Measurements from ENCODE around the gene GKN2. TPM values are rescaled to one million over a fixed set of nuclear protein-coding genes. Genes with fewer than 3 reads are reported as not detected.
"Not testable (repeated sequence)": the region's sequence is repeated elsewhere in the genome, so short reads cannot be mapped to it uniquely, and the experiment has no call there.

GKN2 gene
- total RNA-seq, 2 donors from 2014 or later = not detected

- Mint-ChIP-seq H3K27me3 (peaks cover 38% of the 10 kb centered on the region), H3K36me3 (ENCODE audit: low read depth) (no peaks in the 10 kb centered on the region), H3K27ac (no peak within 1 kb of the TSS), H3K4me3 (no peak within 1 kb of the TSS), H3K9me3 (no peaks in the 10 kb centered on the region), H3K4me1 (no peaks in the 10 kb centered on the region)
- no peak for ATAC-seq (replicated peaks)
Observed at GRCh38 chr2:68974251-68974650, 21.6 kb upstream of the GKN2 start, which contains the start of gene GKN1. Gene GKN1, plus strand, starts transcription at chr2:68974636. Its CDS starts 42 bp downstream, at chr2:68974678.

GRCh38 chr2:68971591-68972231 lies 19.0 kb upstream of the GKN2 start:
- no peak overlapping the region for H3K27ac Mint-ChIP-seq

DNA sequence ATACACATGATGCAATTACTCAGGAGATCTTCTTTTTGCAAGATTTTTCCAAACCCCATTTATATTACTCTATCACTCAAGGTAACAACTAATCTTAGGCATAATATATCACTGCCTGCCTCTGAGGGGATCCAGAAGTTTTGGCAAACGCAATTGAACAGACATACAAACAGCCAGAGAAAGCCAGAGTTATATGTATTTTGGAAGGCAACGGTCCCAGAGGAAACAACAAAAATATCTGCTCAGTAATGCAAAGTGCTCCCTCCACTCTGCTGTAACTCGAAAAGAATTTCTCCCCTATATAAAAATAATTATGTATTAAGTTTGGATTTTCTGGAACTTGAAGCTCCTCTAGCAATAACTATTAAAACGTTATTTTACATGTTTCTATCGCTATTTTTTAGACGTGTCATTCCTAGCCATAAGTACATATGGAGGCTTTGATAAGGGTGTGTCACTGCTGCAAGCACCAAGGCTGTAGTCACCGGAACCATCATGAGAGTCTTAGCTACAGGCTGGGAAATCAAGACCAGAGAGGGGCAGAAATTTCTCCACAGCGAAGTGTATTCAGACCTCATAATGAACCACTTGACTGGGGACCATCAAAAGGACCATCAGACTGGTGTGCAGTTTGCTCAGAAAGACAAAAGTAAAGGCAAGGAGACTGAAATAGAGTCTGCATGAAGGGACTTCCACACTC lies 18.0 kb upstream of the GKN2 start:
- Mint-ChIP-seq H3K4me1 (no peaks in the 10 kb centered on the region), H3K27me3 (peaks cover 25% of the 10 kb centered on the region), H3K9me3 (no peaks in the 10 kb centered on the region), H3K4me3 (no peak overlapping the region), H3K36me3 (ENCODE audit: low read depth) (no peaks in the 10 kb centered on the region), H3K27ac (no peak overlapping the region)
- ATAC-seq (replicated peaks) = no peak

More at GRCh38 chr2:68971591-68972231, 19.0 kb upstream of the GKN2 start:
- Mint-ChIP-seq H3K27me3 (peaks cover 25% of the 10 kb centered on the region), H3K4me1 (no peaks in the 10 kb centered on the region), H3K9me3 (no peaks in the 10 kb centered on the region), H3K4me3 (no peak overlapping the region), H3K36me3 (ENCODE audit: low read depth) (no peaks in the 10 kb centered on the region)
- ATAC-seq (replicated peaks) = peak; percentile 72

DNA sequence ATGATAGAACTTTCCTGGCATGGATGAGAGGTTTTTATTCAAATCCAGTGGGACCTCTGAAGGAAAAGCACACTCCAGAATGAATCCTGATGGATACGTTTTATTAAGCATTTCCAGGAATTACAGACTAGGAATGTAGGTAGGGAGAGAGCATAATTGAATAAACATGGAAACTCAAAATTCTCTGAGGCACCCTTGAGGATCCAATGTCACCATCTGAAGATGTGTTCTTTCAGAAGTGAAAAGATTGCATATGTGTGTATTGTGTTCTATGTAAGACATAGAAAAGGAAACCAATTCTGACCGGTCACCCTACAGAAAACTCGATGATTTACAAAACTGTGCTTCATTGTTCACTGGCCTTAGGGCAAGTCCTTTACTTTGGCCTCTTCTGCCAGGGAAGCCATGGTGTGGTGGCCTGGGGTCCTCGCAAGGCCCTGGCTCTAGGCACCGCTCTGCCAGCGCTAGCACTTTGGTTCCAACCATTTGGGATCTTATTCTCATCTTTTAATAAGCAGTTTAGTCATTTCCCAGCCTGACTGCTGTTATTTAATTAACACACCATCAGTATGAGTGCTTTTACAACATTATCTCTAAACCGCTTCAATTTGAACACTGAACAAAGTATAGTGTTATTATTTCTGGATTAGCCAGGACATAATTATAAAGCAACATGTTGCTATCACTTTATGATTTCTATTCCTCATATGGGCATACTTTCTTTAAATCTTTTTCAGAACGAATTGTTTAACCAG lies 17.2 kb upstream of the GKN2 start:
- H3K36me3 Mint-ChIP-seq (ENCODE audit: low read depth) = no peaks in the 10 kb centered on the region
- no peaks in the 10 kb centered on the region for H3K9me3 Mint-ChIP-seq
- no peak overlapping the region for H3K4me3 Mint-ChIP-seq
- no peak for ATAC-seq (replicated peaks)
- H3K4me1 Mint-ChIP-seq = no peaks in the 10 kb centered on the region
- H3K27ac Mint-ChIP-seq = no peak overlapping the region
- H3K27me3 Mint-ChIP-seq = peaks cover 20% of the 10 kb centered on the region

DNA sequence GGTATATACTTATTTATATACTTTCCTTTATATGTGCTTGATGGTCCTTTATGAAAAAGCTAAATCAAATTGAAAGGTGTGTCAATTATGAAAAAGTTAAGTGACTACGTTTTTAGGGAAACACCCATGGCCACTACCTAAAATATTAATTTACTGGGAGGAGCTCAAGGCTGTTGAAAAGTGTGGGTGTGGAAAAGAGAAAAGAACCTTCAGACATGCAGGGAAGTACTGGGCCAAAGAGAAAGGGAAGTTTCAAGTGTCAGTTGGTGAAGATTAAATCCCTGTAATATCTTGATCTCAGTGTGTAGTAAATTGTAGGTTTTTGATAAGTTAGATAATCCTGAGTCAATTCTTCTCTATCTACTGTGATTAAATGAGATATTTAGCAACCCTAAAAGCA lies 15.5 kb upstream of the GKN2 start:
- Mint-ChIP-seq H3K9me3 (no peaks in the 10 kb centered on the region), H3K27me3 (peaks cover 20% of the 10 kb centered on the region), H3K4me1 (no peaks in the 10 kb centered on the region), H3K36me3 (ENCODE audit: low read depth) (no peaks in the 10 kb centered on the region), H3K27ac (no peak overlapping the region), H3K4me3 (no peak overlapping the region)
- ATAC-seq (replicated peaks) = no peak

GRCh38 chr2:68964282-68964681 lies 11.6 kb upstream of the GKN2 start:
- Mint-ChIP-seq H3K36me3 (ENCODE audit: low read depth) (no peaks in the 10 kb centered on the region), H3K4me1 (no peaks in the 10 kb centered on the region), H3K4me3 (no peak overlapping the region), H3K27ac (no peak overlapping the region), H3K9me3 (no peaks in the 10 kb centered on the region), H3K27me3 (peaks cover 23% of the 10 kb centered on the region)
- no peak for ATAC-seq (replicated peaks)

DNA sequence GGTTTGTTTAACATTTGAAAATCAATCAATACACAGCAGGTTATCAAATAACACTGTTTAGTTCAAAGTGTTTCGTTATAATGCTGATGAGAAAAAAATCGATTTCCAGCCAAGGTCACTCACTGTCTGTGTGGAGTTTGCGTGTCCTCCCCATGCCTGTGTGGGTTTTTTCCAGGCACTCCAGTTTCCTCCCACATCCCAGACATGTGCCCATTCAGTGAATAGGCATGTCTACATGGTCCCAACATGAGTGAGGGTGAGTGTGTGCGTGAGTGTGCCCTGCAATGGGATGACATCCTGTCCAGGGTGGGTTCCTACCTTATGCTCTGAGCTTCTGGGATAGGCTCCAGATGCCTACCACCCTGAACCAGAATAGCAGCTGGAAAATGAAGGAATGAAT lies 8.7 kb upstream of the GKN2 start:
- no peaks in the 10 kb centered on the region for H3K4me1 Mint-ChIP-seq
- no peak overlapping the region for H3K4me3 Mint-ChIP-seq
- no peak for ATAC-seq (replicated peaks)
- H3K9me3 Mint-ChIP-seq = no peaks in the 10 kb centered on the region
- H3K27me3 Mint-ChIP-seq = peaks cover 24% of the 10 kb centered on the region
- H3K36me3 Mint-ChIP-seq (ENCODE audit: low read depth) = no peaks in the 10 kb centered on the region
- H3K27ac Mint-ChIP-seq = no peak overlapping the region

GRCh38 chr2:68959001-68959400 lies 6.3 kb upstream of the GKN2 start:
- H3K4me1 Mint-ChIP-seq = no peaks in the 10 kb centered on the region
- H3K27me3 Mint-ChIP-seq = peaks cover 25% of the 10 kb centered on the region
- no peak overlapping the region for H3K4me3 Mint-ChIP-seq
- H3K9me3 Mint-ChIP-seq = no peaks in the 10 kb centered on the region
- no peak for ATAC-seq (replicated peaks)
- H3K27ac Mint-ChIP-seq = no peak overlapping the region
- H3K36me3 Mint-ChIP-seq (ENCODE audit: low read depth) = no peaks in the 10 kb centered on the region

DNA sequence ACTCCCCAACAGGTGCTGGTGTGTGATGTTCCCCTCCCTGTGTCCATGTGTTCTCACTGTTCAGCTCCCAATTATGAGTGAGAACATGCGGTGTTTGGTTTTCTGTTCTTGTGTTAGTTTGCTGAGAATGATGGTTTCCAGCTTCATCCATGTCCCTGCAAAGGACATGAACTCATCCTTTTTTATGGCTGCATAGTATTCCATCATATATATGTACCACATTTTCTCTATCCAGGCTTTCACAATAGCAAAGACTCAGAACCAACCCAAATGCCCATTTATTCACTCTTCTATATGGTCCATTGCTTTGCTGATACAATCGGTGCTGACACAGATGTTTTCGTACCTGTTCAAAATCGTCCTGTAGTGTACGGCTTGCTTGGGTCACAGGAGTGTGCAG lies 2.7 kb upstream of the GKN2 start:
- H3K4me1 Mint-ChIP-seq; ATAC-seq (replicated peaks); H3K36me3 Mint-ChIP-seq (ENCODE audit: low read depth); H3K9me3 Mint-ChIP-seq; H3K4me3 Mint-ChIP-seq; H3K27ac Mint-ChIP-seq: not testable (repeated sequence)
- H3K27me3 Mint-ChIP-seq = peaks cover 18% of the 10 kb centered on the region

GRCh38 chr2:68951899-68952298 lies 794 bp downstream of the GKN2 start:
- ATAC-seq (replicated peaks) = no peak
- Mint-ChIP-seq H3K9me3 (no peaks in the 10 kb centered on the region), H3K36me3 (ENCODE audit: low read depth) (no peaks in the 10 kb centered on the region), H3K27me3 (peaks cover 24% of the 10 kb centered on the region), H3K27ac (no peak overlapping the region), H3K4me3 (no peak overlapping the region), H3K4me1 (no peaks in the 10 kb centered on the region)

DNA sequence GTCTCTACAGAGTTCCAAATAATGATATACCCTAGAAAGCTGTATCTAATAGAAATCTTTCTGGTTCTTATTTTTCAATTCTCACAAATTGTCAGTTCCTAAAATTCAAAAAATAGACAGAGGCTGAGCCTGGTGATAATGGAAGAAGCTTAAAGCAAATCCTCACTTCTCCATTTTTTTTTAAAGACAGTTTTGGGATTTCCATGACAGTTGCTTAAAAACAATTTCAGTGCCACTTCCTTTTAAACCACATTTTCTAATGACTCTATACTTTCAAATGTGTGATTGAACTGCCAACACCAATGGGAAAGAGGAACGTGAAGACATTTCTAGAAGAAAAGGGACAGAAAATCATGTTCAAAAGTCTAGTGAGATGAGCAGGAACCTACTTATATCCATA lies 4.0 kb downstream of the GKN2 start:
- Mint-ChIP-seq H3K27me3 (peaks cover 33% of the 10 kb centered on the region), H3K27ac (no peak overlapping the region), H3K9me3 (no peaks in the 10 kb centered on the region), H3K4me3 (no peak overlapping the region), H3K4me1 (no peaks in the 10 kb centered on the region), H3K36me3 (ENCODE audit: low read depth) (no peaks in the 10 kb centered on the region)
- no peak for ATAC-seq (replicated peaks)

- Mint-ChIP-seq H3K36me3 (ENCODE audit: low read depth) (no peaks in the 10 kb centered on the region), H3K27me3 (peaks cover 42% of the 10 kb centered on the region), H3K4me1 (peaks cover 3% of the 10 kb centered on the region), H3K4me3 (no peak overlapping the region), H3K9me3 (no peaks in the 10 kb centered on the region), H3K27ac (no peak overlapping the region)
- no peak for ATAC-seq (replicated peaks)
Observed at GRCh38 chr2:68946117-68946516, 6.6 kb downstream of the GKN2 start.

GRCh38 chr2:68943581-68944568 lies 8.8 kb downstream of the GKN2 start:
- Mint-ChIP-seq H3K27ac (no peak overlapping the region), H3K36me3 (ENCODE audit: low read depth) (no peaks in the 10 kb centered on the region), H3K4me1 (peaks cover 3% of the 10 kb centered on the region), H3K27me3 (peaks cover 34% of the 10 kb centered on the region), H3K9me3 (no peaks in the 10 kb centered on the region), H3K4me3 (no peak overlapping the region)
- ATAC-seq (replicated peaks) = peak; percentile 44

DNA sequence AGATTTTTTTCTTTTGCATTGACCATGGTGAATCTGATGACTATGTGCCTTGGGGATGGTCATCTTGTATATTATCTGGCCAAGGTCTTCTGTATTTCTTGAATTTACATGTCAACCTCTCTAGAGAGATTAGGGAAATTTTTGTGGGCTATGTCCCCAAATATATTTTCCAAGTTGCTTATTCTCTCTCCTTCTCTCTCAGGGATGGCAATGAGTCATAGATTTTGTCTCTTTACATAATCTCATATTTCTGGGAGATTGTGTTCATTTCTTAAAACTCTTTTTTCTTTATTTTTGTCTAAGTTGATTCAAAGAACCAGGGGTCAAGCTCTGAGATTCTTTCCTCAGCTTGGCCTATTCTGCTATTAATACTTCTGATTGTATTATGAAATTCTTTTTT lies 9.9 kb downstream of the GKN2 start:
- H3K36me3 Mint-ChIP-seq (ENCODE audit: low read depth) = no peaks in the 10 kb centered on the region
- H3K4me1 Mint-ChIP-seq = peaks cover 3% of the 10 kb centered on the region
- H3K9me3 Mint-ChIP-seq = no peaks in the 10 kb centered on the region
- ATAC-seq (replicated peaks) = no peak
- H3K27ac Mint-ChIP-seq = no peak overlapping the region
- no peak overlapping the region for H3K4me3 Mint-ChIP-seq
- H3K27me3 Mint-ChIP-seq = peaks cover 31% of the 10 kb centered on the region
